NCI-H345 treated with DMSO at 0.1 percent for 48 hours (cell line): ENCODE results near the gene WFDC2.
"Not testable (repeated sequence)": the region's sequence is repeated elsewhere in the genome, so short reads cannot be mapped to it uniquely, and the experiment has no call there.

Experiments used
- DNase-seq: peaks from one replicate; lab custom pipeline; 2025; ENCODE audit not compliant: unreplicated experiment; lab: John Stamatoyannopoulos, UW

Gene WFDC2

GRCh38 chr20:45450097-45450818, 19.3 kb upstream of the WFDC2 start:
- DNase-seq = no peak

GRCh38 chr20:45452238-45452637, 17.3 kb upstream of the WFDC2 start:
- DNase-seq = no peak

DNA sequence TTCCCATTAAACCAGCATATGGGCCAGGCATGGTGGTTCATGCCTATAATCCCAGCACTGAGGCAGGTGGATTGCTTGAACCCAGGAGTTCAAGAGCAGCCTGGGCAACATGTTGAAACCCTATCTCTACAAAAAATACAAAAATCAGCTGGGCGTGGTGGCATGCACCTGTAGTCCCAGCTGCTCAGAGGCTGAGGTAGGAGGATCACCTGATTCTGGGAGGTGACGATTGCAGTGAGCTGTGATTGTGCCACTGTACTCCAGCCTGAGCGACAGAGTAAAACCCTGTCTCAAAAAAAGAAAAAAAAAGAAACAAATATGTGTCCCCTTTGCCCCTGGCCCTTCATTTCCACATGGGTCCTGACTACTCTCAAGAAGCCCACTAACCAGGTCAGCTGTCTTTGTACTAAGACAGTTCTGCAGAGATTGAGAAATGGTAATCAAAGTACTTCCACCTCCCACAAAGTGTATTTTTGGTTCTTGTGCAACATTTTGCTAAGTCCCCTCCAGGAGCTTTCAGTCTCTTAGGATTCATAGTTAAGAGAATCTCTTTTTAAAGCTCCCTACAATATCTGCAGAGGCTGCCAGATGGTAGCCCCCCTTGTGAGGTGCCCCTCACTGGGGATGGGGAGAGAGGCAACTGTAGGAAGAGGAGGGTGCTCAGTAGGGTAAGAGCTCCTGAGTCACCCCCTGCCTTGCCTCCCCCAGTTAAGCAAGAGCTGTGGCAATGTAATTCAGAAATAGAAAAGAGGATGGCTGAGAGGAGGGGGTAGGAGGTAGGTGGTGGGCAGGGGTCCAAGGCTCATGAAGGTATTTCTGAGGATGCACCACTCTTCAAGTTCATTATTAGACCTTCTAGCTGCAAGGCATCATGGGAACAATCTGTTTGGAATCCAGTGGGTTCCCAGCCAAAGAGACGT, 16.5 kb upstream of the WFDC2 start:
- DNase-seq = no peak

- DNase-seq = peak; percentile 33
These were observed 12.9 kb upstream of the WFDC2 start for GRCh38 chr20:45456632-45457031.

GRCh38 chr20:45459606-45460005, 9.9 kb upstream of the WFDC2 start:
- no peak for DNase-seq

DNA sequence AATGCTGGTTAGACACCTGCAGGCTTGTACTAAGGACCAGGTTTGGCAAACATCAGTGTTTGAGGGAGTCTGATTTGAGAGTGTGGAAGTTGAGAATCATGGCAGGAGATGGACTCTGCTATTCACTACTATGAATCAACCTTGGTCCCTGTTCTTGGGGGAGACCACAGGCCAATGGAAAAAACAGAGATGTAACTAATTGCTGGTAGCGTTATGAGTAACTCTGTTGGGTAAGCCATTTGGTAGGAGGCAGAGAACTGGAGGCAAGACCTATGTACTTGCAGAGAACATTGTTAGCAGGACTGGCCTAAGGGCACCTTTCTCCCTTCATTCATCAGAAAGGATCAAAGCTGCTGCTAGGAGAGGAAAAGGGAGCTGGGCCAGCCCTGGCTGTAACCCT, 8.3 kb upstream of the WFDC2 start:
- no peak for DNase-seq

- DNase-seq = no peak
These were observed 6.6 kb upstream of the WFDC2 start for GRCh38 chr20:45462711-45463509.

- no peak for DNase-seq
These were observed 5.8 kb upstream of the WFDC2 start for GRCh38 chr20:45463709-45464108.

DNA sequence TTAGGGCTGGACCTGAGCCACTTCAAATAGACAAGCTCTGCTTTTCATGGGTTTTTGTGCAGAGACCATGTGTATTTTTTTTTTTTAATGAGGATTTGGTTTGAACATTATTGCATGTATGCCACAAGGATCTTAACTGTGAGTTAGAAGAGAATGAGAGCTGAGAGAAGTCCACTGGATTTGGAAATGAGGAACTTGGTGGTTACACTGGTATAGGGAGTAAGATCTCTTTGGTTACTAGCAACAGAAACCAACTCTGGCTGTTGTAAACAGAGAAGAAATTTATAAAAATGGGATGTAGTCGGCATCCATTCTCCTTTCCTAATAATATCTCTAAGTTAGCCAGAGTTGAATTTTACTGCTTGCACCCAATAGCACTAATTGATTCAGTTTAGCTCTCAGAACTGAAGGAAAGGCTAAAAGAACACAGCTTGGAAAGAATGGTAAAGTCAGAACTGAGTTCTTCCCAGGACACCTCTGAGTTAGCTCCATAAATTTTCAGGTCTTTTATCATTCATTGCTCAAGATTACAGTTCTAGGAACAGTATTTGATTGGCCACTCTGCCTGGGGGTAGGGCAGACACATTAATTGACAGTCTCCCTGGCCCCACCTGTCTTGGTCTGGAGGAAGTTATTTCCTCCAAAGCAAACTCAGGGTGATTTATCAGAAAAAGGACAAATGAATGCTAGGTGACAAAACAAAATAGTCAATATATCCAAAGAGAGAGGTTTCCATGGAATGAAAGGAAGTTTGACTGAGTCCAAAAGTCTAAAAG, 3.9 kb upstream of the WFDC2 start:
- DNase-seq = no peak

- no peak for DNase-seq
These were observed 2.4 kb upstream of the WFDC2 start for GRCh38 chr20:45467172-45467571.

DNA sequence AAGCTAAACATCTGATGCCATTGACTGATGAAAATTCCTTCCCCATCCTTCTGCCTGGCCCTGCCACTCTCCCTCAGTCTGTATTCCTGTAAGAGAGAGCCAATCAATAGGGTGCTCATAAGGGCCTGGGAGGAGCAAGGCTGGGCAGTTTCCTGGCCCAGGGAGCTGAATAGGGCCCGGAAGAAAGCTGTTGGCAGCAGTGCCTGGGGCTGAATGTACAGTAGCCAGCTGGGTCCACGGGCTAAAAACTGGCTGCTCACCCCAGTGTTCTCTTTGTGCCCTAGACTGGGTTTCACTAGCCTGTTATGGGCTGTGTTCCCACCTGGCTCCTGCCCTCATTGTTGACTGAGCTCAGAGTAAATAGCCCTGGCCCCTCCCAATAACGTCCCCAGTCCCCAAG, 1.7 kb upstream of the WFDC2 start:
- DNase-seq = peak; percentile 91

GRCh38 chr20:45470262-45470931, 844 bp downstream of the WFDC2 start:
- peak; percentile 45 for DNase-seq

DNA sequence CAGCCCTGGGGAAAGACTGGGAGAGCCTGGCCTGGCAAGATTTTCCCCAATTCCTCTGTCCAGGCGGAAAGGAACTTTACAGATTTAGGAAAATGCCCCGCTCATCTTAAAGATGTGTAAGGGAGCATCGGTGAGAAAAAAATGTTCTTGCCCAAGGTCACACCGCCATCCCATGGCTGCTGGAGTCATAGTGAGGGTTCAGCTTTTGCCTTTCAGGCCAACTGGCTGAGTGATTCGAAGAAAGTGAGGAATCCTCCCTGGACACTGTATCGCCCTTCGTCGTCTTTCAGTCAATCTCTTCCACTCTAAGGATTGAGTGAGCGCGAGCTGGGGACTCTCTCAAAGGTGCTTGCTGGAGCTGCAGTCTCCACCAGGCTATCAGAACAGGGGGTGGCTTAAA, 1.4 kb downstream of the WFDC2 start:
- DNase-seq = no peak

- DNase-seq = not testable (repeated sequence)
These were observed 2.7 kb downstream of the WFDC2 start for GRCh38 chr20:45472286-45472685.

- DNase-seq = not testable (repeated sequence)
These were observed 8.1 kb downstream of the WFDC2 start for GRCh38 chr20:45477530-45478148.

DNA sequence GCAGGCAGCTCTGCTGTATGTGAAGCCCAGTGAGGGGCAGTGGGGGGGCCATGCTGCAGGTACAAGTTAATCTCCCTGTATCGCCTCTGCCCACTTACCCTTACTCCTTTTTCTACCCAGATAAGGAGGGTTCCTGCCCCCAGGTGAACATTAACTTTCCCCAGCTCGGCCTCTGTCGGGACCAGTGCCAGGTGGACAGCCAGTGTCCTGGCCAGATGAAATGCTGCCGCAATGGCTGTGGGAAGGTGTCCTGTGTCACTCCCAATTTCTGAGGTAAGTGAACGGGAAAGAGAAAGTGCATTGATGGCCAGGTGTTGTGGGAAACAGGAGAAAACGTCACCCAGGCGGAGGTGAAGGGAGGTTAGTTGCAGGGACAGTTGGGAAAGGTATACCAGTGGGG, 10.3 kb downstream of the WFDC2 start:
- no peak for DNase-seq

- DNase-seq = no peak
These were observed 15.1 kb downstream of the WFDC2 start for GRCh38 chr20:45484676-45485075.

- DNase-seq = no peak
These were observed 15.8 kb downstream of the WFDC2 start for GRCh38 chr20:45485388-45485787.

GRCh38 chr20:45487231-45487635, 17.7 kb downstream of the WFDC2 start:
- DNase-seq = no peak

DNA sequence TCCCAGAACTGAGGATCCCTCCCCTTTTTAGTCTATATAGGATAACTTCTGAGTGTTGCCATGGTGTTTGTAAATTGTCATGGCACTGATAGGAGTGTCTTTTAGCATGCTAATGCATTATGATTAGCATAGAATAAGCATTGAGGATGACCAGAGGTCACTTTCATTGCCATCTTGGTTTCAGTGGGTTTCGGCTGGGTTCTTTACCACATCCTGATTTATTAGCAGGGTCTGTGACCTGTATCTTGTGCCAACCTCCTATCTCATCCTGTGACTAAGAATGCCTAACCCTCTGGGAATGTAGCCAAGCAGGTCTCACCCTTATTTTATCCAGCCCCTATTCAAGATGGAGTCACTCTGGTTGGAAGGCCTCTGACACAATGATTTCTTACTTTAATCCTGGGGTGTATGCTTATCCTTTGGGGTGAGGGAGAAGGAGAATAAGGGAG, 19.6 kb downstream of the WFDC2 start:
- DNase-seq = no peak
